Measurements from ENCODE around the gene POU2F2.

Gene POU2F2

DNA sequence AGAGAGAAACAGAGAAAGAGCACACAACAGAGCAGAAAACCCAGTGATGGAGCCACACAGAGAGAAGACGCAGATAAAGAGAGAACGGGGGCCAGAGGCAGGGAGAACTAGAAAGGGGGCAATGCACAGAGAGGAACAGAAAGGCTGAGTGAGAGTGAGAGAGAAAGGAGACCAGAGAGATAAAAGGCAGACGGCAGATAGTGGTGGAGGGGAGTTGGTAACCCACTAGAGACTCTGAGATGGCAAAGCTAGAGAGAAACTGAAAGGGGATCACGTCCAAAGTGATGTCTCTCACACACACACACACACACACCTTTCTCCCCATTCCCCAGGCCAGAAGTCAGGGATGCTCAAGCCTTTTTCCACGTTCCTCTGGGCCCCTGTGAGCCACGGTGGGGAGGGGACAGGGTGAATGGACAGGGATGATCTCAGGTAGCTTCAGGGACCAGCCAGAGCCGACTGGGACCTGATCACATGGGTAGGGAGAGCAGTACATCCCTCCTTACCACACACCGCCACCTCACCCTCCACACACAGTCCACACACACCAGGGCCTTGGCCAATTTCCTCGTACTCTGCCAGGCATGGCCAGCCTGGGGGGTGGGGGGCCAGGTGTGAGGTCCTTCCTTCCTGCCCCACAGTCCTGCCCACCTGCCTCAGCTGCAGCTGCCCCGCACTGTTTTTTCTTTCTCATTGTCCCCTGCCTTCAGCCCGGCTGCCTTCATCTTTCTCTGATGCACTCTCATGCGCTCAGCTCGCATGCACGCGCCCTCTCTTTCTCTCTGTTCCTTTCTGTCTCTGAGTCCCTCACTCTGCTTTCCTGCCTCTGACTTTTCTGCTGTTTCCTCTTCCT lies 22.5 kb upstream of the POU2F2 start:
- DNase-seq = no peak

DNA sequence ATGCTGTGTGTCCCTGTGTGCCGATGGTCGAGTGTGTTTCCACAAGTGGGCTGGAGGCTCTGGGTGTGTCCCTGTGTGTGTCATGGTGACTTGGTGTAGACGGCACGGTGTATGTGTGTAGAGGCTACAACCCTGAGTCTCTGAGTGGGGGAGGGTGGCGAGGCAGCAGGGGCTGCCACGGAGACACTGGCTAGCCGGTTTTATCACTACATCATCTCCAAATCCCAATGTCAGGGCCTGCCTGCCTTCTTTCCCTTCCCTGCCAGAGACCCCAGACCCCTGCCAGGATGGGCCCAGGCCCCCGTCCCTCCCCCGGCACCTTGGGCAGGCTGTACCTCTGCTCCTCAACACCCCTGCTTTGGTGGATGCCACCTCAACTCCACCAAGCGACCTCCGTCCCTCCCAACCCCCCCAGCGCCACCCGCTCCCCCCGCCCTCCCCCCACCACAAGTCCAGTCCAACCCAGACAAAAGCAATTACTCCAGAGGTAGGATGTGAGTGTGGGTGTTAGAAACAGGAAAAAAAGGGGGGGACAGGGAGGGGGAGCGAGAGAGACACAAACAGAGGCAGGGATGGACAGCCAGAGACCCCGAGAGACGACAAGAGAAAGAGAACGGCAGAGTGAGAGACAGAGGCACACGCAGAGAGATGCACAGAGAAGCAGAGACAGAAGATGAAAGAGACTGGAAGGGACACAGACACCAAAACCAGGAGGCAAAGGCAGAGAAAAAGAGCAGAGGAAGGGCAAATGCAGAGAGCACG lies 21.6 kb upstream of the POU2F2 start:
- DNase-seq = no peak

DNA sequence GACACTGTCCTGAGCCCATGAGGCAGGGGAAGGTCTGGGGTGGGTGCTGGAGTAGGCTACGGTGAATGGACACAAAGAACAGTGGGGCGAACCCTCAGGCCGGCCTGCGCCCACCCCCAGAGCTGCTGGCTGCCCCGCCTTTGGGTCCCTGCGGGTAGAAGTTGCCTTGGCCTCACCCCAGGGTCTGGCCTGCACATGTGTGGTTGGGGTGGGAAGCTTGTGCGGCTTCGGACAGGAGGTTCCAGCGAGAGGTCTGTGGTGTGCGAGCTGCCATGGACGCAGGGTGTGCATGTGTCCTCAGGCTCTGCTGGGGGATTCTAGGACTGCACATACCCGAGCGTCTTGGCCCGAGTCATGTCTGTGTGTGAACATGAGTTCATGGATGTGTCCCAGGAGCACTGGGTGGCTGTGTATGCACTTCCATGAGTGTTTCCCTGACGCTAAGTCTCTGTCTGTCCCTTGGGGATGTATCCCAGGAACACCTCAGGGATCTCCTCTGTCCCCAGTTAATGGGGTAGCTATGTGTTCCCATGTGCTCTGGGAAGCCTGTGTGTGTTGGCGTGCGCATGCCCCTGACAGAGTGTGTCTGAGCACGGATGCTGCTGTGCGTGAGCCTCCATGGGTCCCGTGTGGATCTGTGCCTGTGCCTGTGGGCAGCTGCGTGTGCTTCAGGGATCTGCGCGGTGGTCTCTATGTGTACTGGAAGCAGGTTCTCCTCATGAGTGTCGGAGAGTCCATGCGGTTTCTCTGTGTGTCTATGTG lies 20.8 kb upstream of the POU2F2 start:
- DNase-seq = no peak

DNA sequence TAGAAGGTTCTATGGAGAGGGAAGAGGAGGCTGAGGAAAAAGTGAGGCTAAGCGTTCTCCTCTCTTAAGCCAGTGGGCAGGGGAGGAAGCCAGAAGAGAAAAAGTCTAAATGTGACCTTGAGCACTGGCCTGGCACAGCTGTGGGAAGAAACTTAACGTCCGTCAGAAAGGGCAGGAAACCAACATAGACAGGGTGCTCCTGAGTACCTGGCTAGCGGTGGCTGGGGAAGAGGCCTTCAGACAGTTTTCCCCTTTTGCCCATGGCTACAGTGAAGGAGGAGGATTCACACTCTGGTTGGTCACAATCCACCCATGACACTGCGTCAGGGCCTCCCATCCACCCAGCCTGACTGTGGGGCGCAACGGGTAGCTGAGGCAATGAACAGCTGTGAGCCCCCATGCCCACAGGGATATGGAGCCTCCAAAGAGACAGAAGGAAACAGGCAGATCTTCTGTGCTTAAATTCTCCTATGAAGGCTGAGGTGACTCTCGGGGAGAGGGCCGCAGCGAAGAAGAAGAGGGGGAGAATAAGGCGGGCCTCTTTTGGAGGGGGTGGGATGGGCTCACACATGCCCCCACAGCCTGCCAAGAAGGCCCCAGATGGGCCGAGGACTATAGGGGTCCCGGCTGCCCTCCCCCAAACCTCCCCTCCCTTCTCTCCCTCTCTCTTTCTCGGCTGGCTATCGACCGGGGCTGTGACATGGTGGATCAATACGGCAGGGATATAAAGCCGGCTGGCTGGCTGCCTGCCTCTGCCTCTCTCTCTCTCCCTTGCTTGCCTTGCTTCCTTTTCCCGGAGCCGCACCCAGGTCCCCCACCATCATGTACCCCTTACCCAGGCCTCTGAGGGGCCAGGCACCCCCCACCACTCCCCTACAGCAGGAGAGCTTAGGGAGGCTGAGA lies 19.8 kb upstream of the POU2F2 start:
- no peak for DNase-seq

DNA sequence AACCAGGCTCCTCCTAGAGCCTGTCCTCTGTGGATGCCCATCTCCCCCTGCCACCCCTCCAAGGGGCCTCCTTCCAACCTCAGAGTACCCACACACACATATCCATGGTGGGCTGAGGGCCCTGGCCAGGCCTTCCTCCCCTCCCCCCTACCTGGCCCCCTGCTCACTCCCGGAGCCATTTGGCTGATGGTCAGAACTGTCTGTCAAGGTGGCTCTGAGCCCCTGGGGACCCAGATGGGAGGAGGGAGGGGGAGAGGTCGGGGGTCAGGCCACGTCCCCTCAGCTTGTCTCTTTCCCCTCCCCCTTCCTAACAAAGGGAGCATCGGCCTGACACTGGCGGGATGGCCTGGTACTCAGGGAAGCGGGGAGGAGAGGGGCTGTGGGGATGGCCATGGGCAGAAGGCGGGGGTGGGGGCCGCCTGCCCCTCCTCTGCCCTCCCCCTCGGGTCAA lies 18.7 kb upstream of the POU2F2 start:
- no peak for DNase-seq

DNA sequence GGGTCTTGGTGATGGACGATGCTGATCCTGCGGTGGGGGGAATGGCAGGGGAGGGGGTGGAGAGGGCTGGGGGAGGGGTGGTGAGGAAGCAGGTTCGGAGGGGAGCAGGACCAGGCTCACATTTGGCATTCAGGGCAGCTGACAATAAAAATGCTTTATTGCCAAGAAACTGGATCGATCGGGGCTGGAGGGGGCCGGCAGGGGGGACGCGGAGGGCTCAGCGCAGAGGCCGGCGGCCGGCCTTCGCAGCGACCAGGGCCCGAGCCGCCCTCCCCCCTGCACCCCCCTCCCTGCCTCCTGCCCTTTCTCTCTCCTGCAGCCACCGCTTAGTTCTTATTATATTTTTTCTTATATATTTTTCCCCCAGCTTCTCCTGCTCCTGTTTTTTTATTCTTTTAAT lies 18.1 kb upstream of the POU2F2 start:
- no peak for DNase-seq

DNA sequence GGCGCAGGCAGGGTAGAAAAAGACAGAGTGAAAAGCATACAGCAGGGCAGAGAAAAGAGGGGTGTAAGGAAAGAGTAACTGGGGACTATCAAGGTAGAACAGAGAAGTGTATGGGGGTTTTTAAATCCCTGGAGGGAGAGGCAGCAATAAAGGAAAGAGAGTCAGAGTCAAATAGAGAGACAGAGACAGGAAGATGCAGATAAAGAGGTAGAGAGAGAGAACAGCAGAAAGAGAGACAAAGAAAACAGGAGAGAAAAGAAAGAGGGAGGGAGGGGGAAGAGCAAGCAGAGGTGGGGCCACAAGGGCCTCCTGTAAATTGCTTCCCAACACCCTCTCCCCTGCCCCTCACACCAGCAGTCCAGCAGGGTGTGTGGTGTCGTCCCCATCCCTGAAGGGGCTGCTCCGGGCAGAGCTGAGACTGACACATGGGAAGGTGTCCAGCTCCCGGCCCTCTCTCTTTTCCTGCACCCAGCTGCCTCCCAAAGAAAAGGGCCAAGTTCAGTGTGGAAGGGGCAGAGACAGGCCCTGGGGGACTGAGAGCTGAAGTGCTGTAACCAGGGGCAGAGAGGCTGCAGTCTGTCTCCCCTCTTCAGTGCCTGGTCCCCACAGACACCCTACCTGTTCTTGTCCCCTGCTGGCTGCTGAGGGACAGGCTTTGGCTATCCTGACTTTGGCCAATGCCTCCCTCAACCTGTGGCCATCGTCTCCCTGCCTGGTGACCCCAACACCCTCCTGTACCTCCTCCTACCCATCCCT lies 17.4 kb upstream of the POU2F2 start:
- no peak for DNase-seq

DNA sequence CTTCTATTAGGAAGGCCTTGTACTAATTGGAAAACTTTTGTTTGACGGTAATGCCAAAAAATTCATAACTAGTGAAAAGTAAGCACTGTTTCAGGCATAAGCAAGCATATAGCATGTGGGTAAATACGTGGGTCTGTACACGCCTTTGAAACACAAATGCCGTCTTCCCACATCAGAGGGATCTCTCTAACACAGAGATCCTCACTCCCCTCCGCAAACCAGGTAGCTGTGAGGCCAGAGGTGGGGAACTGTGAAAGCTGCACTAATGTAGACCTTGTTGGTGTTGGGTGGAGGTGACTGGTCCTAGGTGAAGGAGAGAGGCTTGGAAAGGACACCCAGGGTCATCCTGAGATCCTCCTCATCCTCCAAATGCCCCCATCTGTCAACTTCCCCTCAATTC lies 16.0 kb upstream of the POU2F2 start:
- DNase-seq = no peak

DNA sequence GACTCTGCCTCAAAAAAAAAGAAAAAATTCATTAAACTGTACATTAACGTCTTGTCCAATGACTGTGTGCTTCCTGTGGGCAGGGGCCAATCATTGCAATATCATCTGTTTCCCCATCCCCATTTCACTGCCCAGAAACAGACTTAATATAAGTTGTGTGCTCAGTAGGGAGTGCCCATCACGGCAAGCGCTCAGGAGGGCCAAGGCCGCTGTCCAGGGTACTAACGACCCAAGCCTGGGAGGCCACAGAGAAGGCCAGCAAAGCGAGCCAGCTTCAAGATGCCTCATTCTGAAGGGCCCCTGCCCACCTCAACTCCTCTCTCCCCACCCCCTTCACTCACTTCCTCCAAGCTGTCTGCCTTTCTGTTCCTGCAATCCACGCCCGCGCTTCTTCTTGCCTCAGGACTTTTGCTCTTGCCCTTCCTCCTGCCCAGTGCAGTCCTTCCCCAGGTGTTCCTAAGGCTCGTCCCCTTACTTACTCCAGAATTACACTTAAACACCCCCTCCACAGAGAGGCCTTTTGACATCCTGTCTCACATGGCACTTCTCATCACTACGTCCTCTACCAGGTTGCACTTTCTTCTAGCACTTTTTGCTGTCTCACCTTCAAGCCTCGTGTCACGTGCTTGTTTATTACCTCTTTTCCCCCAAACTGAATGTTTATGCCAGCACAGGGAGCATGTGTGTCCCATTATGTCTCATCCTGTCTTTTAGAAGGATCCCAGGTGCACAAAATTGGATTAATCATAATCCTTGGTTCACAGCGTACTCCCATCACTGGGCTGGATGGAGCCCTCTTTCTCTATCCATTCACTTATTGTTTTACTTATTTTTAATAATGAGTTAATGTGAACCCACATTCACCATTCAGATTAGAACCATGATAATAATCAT lies 11.3 kb upstream of the POU2F2 start:
- no peak for DNase-seq

DNA sequence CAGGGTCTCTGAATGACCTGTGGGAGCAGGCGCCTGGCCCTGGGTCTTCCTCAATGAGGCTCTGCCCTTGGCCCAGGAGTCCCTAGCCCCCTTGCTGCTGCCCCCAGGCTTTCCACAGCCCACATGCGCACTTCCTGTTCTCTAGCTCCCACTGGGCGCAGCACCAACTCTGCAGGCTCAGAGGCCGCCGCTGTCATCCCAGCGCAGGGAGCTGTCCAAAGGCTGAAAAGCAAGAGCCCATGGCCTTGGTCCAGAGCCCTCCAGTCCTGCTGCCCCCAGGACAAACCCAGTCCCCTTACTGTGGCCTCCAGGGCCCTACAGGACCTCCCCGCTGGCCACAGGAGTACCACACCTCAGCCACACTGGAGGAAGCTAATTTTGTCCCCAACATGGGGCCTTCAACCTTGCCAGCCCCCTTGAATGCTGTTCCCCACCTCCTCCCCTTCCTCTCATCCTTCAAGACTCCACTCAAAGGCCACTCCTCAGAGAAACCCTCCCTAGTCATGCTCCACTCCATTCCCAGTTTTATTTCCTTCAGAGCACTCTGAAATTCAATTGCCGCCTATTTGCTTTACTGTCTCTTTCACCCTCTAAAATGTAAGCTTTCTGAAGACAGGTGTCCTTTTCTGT lies 8.0 kb upstream of the POU2F2 start:
- DNase-seq = no peak

DNA sequence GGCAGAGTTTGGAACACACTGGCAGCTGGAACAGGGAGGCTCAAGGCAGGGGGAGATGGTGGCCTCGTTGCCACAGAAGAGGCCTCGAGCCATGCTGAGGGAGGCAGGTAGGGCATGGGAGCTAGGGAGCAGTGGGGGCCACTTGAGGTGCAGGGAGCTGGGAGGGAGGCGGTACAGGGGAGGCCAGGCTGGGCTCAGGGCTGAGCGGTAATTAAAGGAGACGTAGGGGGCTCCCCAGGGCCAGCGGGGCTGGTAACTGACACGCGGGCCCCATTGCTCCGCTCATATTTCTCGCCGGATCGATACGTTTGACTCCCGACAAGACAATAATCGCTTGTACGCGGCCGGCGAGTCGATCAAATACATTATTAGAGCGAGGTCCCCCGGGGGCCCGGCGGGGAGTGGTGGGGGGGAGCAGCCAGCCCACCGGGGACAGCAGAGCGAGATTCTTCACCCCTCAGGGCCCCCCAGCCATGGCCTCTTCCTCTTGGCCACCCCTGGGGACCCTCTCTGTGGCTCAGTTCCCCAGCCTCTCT lies 2.4 kb upstream of the POU2F2 start:
- no peak for DNase-seq

DNA sequence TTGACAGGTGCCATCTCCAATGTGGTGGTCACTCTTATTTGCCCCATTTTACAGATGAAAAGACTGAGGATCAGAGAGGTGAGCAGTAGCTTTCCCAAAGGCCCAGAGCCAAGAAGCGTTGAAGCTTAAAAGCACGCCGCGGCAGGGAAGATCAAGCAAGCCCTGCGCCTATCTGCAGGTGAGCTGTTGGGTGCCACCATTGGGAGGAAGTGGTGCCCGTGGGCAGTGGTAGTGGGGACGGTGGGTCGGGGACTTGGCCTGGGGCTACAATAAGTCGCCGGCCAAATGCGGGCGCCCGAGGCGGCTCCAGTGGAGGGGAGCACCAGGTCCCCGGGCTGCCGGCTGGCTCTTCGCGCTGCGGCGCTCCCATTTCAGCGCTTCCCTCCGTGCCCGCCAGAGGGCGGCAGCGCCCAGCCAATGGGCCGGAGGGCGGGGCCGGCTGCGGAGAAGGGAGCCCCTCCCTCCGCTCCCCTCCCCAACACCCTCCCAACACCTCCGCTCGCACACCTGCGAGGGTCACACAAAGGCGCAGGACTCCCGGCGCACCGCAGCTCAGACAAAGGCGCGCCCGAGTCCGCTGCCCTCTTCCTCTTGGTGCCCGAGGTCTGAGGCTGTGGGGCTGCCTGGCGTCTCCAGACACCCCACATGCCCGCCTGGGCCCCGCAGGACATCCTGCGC lies 744 bp upstream of the POU2F2 start:
- DNase-seq = peak; percentile 78

DNA sequence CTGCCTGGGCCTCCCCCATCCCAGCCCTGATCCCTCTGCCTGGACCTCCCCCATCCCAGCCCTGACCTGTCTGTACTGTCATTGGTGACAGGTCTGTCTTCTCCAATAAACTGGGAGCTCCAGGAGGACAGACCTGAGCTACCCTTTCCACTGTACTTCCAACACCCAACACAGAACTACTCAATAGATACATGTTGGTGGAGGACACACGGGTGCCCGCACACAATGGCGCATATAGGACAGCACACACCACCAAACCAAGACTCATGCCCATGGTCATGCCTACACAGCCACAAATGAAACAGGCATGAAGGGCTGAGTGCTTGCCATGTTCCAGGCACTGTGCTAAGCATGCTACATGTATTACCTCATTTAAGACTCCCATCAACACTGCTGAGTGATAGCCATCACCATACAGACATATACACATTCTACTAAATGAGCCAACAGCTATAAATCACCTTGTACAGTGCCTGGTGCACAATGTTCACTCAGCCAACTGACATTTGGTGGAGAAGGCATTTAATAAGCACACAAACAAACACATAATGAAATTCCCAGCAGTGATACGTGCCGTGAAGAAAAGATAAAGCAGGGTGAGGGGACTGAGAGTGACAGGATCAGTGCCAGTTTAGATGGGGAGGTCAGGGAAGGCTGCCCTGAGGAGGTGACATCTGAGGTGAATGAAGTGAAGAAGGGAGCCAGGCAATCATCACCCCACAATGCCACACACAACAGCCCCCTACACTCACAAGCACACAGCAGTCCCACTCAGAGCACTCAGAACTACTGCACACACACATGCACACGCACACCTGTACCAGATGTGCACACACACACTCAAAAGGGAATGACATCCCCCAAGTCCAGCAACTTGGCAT lies 857 bp downstream of the POU2F2 start:
- DNase-seq = no peak

DNA sequence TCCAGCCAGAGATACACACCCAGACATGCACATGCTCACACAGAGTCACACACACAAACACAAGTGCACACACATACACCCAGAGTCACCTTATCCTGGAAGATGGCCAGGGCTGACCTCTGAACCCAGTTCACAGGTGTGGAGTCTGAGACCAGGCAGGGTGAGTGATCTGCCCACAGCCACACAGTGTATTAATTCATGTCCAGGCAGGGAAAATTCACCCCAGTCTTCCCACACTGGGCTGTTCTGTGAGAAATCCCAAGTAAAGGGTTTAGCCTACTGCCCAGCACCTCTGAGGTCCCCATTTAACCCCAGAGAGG lies 2.0 kb downstream of the POU2F2 start:
- DNase-seq = no peak

DNA sequence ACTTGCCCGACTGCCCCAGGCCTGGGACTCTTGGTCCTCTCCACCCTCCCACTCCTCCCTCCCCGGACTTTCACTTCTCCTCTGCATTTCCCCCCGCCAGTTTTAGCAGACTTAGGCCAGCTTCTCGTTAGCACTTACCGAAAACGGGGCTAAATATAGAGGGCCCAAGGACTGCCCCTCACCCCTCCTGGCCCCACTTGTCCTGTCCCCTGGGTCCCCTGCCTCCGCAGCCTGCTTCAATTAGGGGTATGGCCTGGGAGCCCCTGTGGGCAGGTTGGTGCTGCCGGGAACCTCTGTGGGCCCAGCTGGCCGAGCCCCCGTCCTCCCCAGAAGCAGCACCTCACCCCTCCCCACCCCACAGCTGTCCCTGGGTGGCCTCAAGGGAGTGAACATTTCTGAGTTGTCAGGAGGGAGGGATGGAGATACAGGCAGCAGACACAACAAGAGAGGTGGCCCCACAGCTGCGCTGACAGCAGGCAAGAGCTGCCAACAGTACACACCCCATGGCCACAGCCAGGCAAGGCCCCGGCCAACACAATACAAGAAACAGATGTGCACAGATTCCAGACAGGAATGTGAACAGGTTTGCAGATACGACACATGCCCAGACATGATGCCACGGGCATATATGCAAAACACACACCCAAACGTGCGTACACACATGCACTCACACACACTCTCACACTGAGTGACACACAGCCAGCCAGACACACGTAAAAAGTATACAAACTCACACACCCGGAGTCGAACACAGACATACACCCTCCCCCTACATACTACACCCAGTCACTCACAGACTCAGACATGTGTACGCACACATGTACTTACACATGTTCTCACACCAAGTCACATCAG lies 2.6 kb downstream of the POU2F2 start:
- no peak for DNase-seq

DNA sequence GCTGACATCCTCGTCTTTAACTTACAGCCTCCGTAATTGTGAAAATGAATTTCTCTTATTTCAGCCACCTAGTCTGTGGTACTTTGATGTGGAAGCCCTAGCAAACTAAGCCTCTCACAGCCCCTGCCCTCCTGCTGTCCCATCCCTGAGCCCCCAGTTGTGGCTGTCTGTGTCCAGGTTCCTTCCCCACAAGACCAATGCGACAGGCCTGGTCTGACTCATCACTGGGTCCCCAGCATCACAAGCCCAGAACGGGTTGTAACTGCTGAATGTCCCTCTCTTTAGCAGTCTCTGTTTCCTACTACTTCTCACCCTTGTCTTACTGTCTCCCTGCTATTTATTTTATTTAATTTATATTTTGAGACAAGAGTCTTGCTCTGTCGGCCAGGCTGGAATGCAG lies 5.7 kb downstream of the POU2F2 start:
- DNase-seq = no peak

DNA sequence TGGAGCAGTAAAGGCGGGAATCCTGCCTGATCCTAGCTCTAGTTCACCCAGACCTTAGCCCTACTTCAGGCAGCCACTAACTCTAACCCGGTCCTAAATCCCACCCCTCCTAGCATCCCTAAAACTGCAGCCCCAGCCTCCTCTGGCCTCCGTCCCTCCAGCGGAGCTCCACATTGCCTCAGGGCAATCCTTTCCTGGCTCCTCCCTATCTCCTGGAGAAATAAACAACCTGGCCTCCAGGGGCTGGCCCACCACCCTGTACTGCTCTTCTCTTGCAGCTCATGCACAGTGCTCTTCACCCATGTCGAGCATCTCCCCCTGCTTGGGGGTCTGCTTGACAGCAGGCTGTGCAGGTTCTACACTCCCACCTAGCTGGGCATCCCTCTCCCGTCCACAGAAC lies 6.7 kb downstream of the POU2F2 start:
- no peak for DNase-seq

All from effector CD4-positive, alpha-beta T cell (primary cell).